ENCODE measurements around the gene BCLAF1. TPM values are rescaled to one million over a fixed set of nuclear protein-coding genes. Genes with fewer than 3 reads are reported as not detected.

The BCLAF1 gene
- total and polyA plus RNA-seq, 9 of the 15 experiments (the other 6 are each of a cell fraction or from before 2014, with no cell fraction given), result 65.4 to 286 (median 165) TPM

GRCh38 chr6:136249811-136250685, 39.6 kb downstream of the BCLAF1 start, which contains the start of gene MTFR2:
MTFR2 (minus strand) TSS chr6:136250311; CDS start chr6:136249099, 1,212 bp downstream.
- in situ Hi-C loops (cut with MboI) (no loop called here), intact Hi-C loops (cut with micrococcal nuclease) (loop anchor here (1.0 to 2.0 kb wide), 2 partner anchors 16 to 39 kb away; partner anchors contain the start of gene BCLAF1)
- Histone ChIP-seq H4K20me1 (replicated peaks; ENCODE audit: control insufficient read depth, insufficient read depth, low read length) (no peaks in the 10 kb centered on the region), H3K4me3 (peak within 1 kb of the TSS; percentile 88), H3K27me3 (ENCODE audit: control insufficient read depth in 2 of 2, insufficient read depth in 2 of 2, low read length in 2 of 2) (no peaks in the 10 kb centered on the region), H3K9me1 (ENCODE audit: control insufficient read depth, insufficient read depth, low read length) (no peaks in the 10 kb centered on the region), H3K79me2 (ENCODE audit: control insufficient read depth, insufficient read depth, low read length) (peaks cover 19% of the 10 kb centered on the region), H3K36me3 (ENCODE audit: control insufficient read depth, insufficient read depth, low read length) (peaks cover 35% of the 10 kb centered on the region), H2AFZ (ENCODE audit: low read depth, low read length) (peak within 1 kb of the TSS; percentile 91), H3K9me3 (replicated peaks; ENCODE audit: control insufficient read depth, insufficient read depth, low read depth, low read length) (no peaks in the 10 kb centered on the region), H3K9ac (ENCODE audit: insufficient read depth in 1 of 2, low read depth in 2 of 2, low read length in 2 of 2) (peak within 1 kb of the TSS; percentile 93 to 95), H3K4me1 (replicated peaks in 1 of 2; ENCODE audit: control insufficient read depth in 2 of 2, insufficient read depth in 2 of 2, low read length in 2 of 2) (peaks cover 0 to 20% of the 10 kb centered on the region in 2 experiments; a peak in 2 of 5 replicates), H3K27ac (ENCODE audit: extremely low read depth, low read depth, low read length) (peak within 1 kb of the TSS; percentile 82), H3K4me2 (ENCODE audit: insufficient read depth, low read length) (peak within 1 kb of the TSS; percentile 98)
- FAIRE-seq (peak; percentile 100), DNase-seq (ENCODE audit: extremely low read depth in 1 of 4, low spot score in 3 of 4) (peak; percentile 100), ATAC-seq (peak; percentile 93)
- CTCF ChIA-PET (ENCODE audit: low intra/inter-chr PET ratio), result no interaction called here
- BruUV-seq (replicated peaks), result TSS peak; percentile 46
- WGBS (ENCODE audit: insufficient coverage, low coverage, missing lambda C conversion rate), result under 1% methylated on average over 59 of the region's 59 CpGs
- POLR2A ChIA-PET, result interaction anchor here (0.7 to 9.9 kb wide), 16 partner anchors 9 to 752 kb away, joined by 3 to 176 read pairs (median 8); partner anchors contain the start of gene BCLAF1
- TF ChIP-seq, protein P1, sequence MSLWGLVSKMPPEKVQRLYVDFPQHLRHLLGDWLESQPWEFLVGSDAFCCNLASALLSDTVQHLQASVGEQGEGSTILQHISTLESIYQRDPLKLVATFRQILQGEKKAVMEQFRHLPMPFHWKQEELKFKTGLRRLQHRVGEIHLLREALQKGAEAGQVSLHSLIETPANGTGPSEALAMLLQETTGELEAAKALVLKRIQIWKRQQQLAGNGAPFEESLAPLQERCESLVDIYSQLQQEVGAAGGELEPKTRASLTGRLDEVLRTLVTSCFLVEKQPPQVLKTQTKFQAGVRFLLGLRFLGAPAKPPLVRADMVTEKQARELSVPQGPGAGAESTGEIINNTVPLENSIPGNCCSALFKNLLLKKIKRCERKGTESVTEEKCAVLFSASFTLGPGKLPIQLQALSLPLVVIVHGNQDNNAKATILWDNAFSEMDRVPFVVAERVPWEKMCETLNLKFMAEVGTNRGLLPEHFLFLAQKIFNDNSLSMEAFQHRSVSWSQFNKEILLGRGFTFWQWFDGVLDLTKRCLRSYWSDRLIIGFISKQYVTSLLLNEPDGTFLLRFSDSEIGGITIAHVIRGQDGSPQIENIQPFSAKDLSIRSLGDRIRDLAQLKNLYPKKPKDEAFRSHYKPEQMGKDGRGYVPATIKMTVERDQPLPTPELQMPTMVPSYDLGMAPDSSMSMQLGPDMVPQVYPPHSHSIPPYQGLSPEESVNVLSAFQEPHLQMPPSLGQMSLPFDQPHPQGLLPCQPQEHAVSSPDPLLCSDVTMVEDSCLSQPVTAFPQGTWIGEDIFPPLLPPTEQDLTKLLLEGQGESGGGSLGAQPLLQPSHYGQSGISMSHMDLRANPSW (CRISPR knock-in tag; IDR thresholded peaks at IDR 0.05), result no peak; the same call in 1 of the 2 replicates
- no peak for TF ChIP-seq MEF2A (IDR thresholded peaks at IDR 0.05; ENCODE audit: control insufficient read depth, low read depth, low read length)
- TF ChIP-seq, protein P2, sequence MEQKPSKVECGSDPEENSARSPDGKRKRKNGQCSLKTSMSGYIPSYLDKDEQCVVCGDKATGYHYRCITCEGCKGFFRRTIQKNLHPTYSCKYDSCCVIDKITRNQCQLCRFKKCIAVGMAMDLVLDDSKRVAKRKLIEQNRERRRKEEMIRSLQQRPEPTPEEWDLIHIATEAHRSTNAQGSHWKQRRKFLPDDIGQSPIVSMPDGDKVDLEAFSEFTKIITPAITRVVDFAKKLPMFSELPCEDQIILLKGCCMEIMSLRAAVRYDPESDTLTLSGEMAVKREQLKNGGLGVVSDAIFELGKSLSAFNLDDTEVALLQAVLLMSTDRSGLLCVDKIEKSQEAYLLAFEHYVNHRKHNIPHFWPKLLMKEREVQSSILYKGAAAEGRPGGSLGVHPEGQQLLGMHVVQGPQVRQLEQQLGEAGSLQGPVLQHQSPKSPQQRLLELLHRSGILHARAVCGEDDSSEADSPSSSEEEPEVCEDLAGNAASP (IDR thresholded peaks at IDR 0.05), result peak; percentile 67
- TF ChIP-seq CHD1 (IDR thresholded peaks at IDR 0.05; ENCODE audit: low read length), result no peak
- TF ChIP-seq, protein P3, sequence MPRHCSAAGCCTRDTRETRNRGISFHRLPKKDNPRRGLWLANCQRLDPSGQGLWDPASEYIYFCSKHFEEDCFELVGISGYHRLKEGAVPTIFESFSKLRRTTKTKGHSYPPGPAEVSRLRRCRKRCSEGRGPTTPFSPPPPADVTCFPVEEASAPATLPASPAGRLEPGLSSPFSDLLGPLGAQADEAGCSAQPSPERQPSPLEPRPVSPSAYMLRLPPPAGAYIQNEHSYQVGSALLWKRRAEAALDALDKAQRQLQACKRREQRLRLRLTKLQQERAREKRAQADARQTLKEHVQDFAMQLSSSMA (CRISPR knock-in tag; IDR thresholded peaks at IDR 0.05), result 0 out of 2 replicates have a peak, but pooled peaks have one; percentile 45
- TF ChIP-seq SRSF1 (IDR thresholded peaks at IDR 0.05; ENCODE audit: low read depth, low read length), result no peak
- TF ChIP-seq IRF1 (CRISPR knock-in tag; IDR thresholded peaks at IDR 0.05; ENCODE audit: borderline replicate concordance), result no peak
- peak; percentile 81 for TF ChIP-seq THRB (CRISPR knock-in tag; conservative IDR thresholded peaks at IDR 0.05)
- no peak; the same call in 1 of the 2 replicates for TF ChIP-seq ZC3H11A (IDR thresholded peaks at IDR 0.05; ENCODE audit: low read depth, low read length)
- 0 out of 2 replicates have a peak, but pooled peaks have one; percentile 21 for TF ChIP-seq BCOR (IDR thresholded peaks at IDR 0.05)
- peak; percentile 88 for TF ChIP-seq MYC (IDR thresholded peaks at IDR 0.05; ENCODE audit: low read depth, low read length)
- peak; percentile 35; the same call in 1 of the 2 replicates for TF ChIP-seq MYC (CRISPR knock-in tag; IDR thresholded peaks at IDR 0.05; ENCODE audit: borderline replicate concordance, low read depth)
- TF ChIP-seq WHSC1 (IDR thresholded peaks at IDR 0.05; ENCODE audit: low read length), result peak; percentile 25
